HCT116 (cell line): ENCODE measurements around the gene ALDH3B1. TPM values are rescaled to one million over a fixed set of nuclear protein-coding genes. Genes with fewer than 3 reads are reported as not detected.

Source experiments
- ATAC-seq: fragments of 200-7000 bp; cut with Tn5 transposase; 2 replicates; pipeline ENCODE4 v1.9.1; 2020; ENCODE audit warnings: mild to moderate bottlenecking, moderate library complexity
- BruUV-seq: library from RNA; stranded (reverse); fragments of 400-500 nt; replicated peaks from 2 replicates; lab custom pipeline; 2021; lab: Mats Ljungman, UMichigan
- CTCF ChIA-PET: fragments of 300-600 bp; sonication (Branson Sonifier 250); formaldehyde crosslinking; loops from one replicate; lab custom pipeline; 2021; ENCODE audit warnings: antibody characterized with exemption; lab: Charles Lee
- POLR2A ChIA-PET: fragments of 300-600, 350-600 bp; sonication (Branson Sonifier 250); formaldehyde crosslinking; loops from one replicate; lab custom pipeline; 2021; ENCODE audit warnings: antibody characterized with exemption; lab: Charles Lee
- RAD21 ChIA-PET, 2 experiments: fragments of 300-600 bp; sonication (Branson Sonifier 250); formaldehyde crosslinking; loops; one replicate each; lab custom pipeline; 2023; ENCODE audit warnings: low total read pairs in 2 of 2; ENCODE audit not compliant: uncharacterized antibody in 2 of 2, unreplicated experiment in 2 of 2, low non-redundant PET in 1 of 2; lab: Charles Lee
- DNase-seq: peaks from one replicate; pipeline ENCODE4 v3.0.0-alpha.2; 2010; ENCODE audit warnings: low read depth, low spot score
- H2AFZ ChIP-seq: fragments of 200-600 bp; shearing (Covaris generic), sonication (generic); 2 replicates; pipeline ENCODE4 v1.6.1; 2017; ENCODE audit warnings: low read depth, mixed run types, mixed read lengths, antibody characterized with exemption, low read length; ENCODE audit not compliant: poor library complexity, severe bottlenecking
- H3K27ac ChIP-seq: 2 replicates; pipeline ENCODE4 v1.5.1; 2012; ENCODE audit warnings: low read depth, low read length
- H3K27me3 ChIP-seq: fragments of 200-600 bp; sonication (generic); 2 replicates; pipeline ENCODE4 v1.6.1; 2016; ENCODE audit warnings: mixed run types, low read length, mixed read lengths; ENCODE audit not compliant: insufficient read depth
- H3K36me3 ChIP-seq, 2 experiments: fragments of 200-500 bp in 1 of 2; fragments of 200-600 bp in 1 of 2; sonication (Bioruptor generic) in 1 of 2; sonication (generic) in 1 of 2; 2 replicates each; pipeline versions ENCODE4 v1.5.1 to v1.6.1; 2014 to 2016; ENCODE audit warnings: low read length in 2 of 2, inconsistent platforms in 1 of 2, mixed read lengths in 1 of 2, mixed run types in 1 of 2; ENCODE audit not compliant: insufficient read depth in 2 of 2, control insufficient read depth in 1 of 2
- H3K4me1 ChIP-seq, 2 experiments: fragments of 200-600 bp in 1 of 2; sonication (generic) in 1 of 2; 2 replicates each; pipeline versions ENCODE4 v1.5.1 to v1.6.1; 2012 to 2017; ENCODE audit warnings: low read length in 2 of 2, inconsistent platforms in 1 of 2, mild to moderate bottlenecking in 1 of 2, mixed read lengths in 1 of 2, mixed run types in 1 of 2, moderate library complexity in 1 of 2; ENCODE audit not compliant: insufficient read depth in 2 of 2, control insufficient read depth in 1 of 2
- H3K4me2 ChIP-seq: fragments of 200-600 bp; sonication (generic); 2 replicates; pipeline ENCODE4 v1.6.1; 2017; ENCODE audit warnings: mixed run types, low read length, mixed read lengths
- H3K4me3 ChIP-seq, 2 experiments: fragments of 200-600 bp in 1 of 2; sonication (generic) in 1 of 2; replicated peaks in 1 of 2; 2 replicates each; pipeline ENCODE4 v1.5.1; 2011 to 2016; ENCODE audit warnings: low read length in 2 of 2, control low read depth in 1 of 2, low read depth in 1 of 2, mild to moderate bottlenecking in 1 of 2, mixed read lengths in 1 of 2, mixed run types in 1 of 2
- H3K79me2 ChIP-seq: fragments of 200-600 bp; sonication (generic); 2 replicates; pipeline ENCODE4 v1.6.1; 2017; ENCODE audit warnings: mild to moderate bottlenecking, mixed run types, low read length, moderate library complexity, mixed read lengths; ENCODE audit not compliant: insufficient read depth
- H3K9ac ChIP-seq: fragments of 200-600 bp; sonication (generic); 2 replicates; pipeline ENCODE4 v1.6.1; 2016; ENCODE audit warnings: low read length, mixed read lengths
- H3K9me2 ChIP-seq: fragments of 200-600 bp; sonication (generic), shearing (Covaris generic); 2 replicates; pipeline ENCODE4 v1.6.1; 2017; ENCODE audit warnings: mixed run types, mild to moderate bottlenecking, moderate library complexity; ENCODE audit not compliant: insufficient read depth
- H3K9me3 ChIP-seq, 2 experiments: fragments of 200-500 bp in 1 of 2; fragments of 200-600 bp in 1 of 2; sonication (Bioruptor generic) in 1 of 2; sonication (generic) in 1 of 2; 2 replicates each; pipeline ENCODE4 v1.6.1; 2014 to 2017; ENCODE audit warnings: low read length in 2 of 2, mixed read lengths in 2 of 2, inconsistent platforms in 1 of 2, low read depth in 1 of 2, mild to moderate bottlenecking in 1 of 2, mixed run types in 1 of 2, moderate library complexity in 1 of 2; ENCODE audit not compliant: control insufficient read depth in 1 of 2, insufficient read depth in 1 of 2
- H4K20me1 ChIP-seq: fragments of 200-600 bp; sonication (generic), shearing (Covaris generic); 2 replicates; pipeline ENCODE4 v1.6.1; 2017; ENCODE audit warnings: mixed run types, mild to moderate bottlenecking, moderate library complexity; ENCODE audit not compliant: insufficient read depth
- CBX3 ChIP-seq: IDR thresholded peaks from 2 replicates; pipeline ENCODE4 v1.6.1; 2012; ENCODE audit warnings: low read depth
- CTCF ChIP-seq, 3 experiments: fragments of 200-600 bp in 1 of 3; sonication (generic) in 1 of 3; IDR thresholded peaks in 2 of 3; conservative IDR thresholded peaks in 1 of 3; 2 replicates each; pipeline ENCODE4 v1.5.1; 2012 to 2017; ENCODE audit warnings: low read depth in 2 of 3, low read length in 2 of 3, antibody characterized with exemption in 1 of 3, borderline replicate concordance in 1 of 3, control low read depth in 1 of 3, mild to moderate bottlenecking in 1 of 3, mixed read lengths in 1 of 3, mixed run types in 1 of 3, moderate library complexity in 1 of 3; ENCODE audit not compliant: insufficient read depth in 1 of 3
- EGR1 ChIP-seq: IDR thresholded peaks from 2 replicates; pipeline ENCODE4 v1.6.1; 2012; ENCODE audit warnings: low read depth
- ELF1 ChIP-seq: IDR thresholded peaks from 2 replicates; pipeline ENCODE4 v1.6.1; 2012; ENCODE audit warnings: low read depth, borderline replicate concordance
- EZH2 ChIP-seq: fragments of 200-600 bp; sonication (generic); IDR thresholded peaks from 2 replicates; pipeline ENCODE4 v1.6.1; 2017; ENCODE audit warnings: antibody characterized with exemption, mixed run types
- EZH2phosphoT487 ChIP-seq: fragments of 200-600 bp; IDR thresholded peaks from 2 replicates; pipeline ENCODE4 v1.6.1; 2018; ENCODE audit warnings: antibody characterized with exemption, borderline replicate concordance
- FOSL1 ChIP-seq: IDR thresholded peaks from 2 replicates; pipeline ENCODE4 v1.6.1; 2012; ENCODE audit warnings: low read depth
- JUND ChIP-seq: IDR thresholded peaks from 2 replicates; pipeline ENCODE4 v1.6.1; 2012
- MAX ChIP-seq: IDR thresholded peaks from 2 replicates; pipeline ENCODE4 v1.6.1; 2012
- RAD21 ChIP-seq: IDR thresholded peaks from 2 replicates; pipeline ENCODE4 v1.6.1; 2012; ENCODE audit warnings: low read depth, mild to moderate bottlenecking
- REST ChIP-seq: IDR thresholded peaks from 2 replicates; pipeline ENCODE4 v1.6.1; 2012; ENCODE audit warnings: low read depth
- SIN3A ChIP-seq: IDR thresholded peaks from 2 replicates; pipeline ENCODE4 v1.6.1; 2012; ENCODE audit warnings: low read depth
- SP1 ChIP-seq: IDR thresholded peaks from 2 replicates; pipeline ENCODE4 v1.6.1; 2012; ENCODE audit warnings: low read depth
- TCF7L2 ChIP-seq: IDR thresholded peaks from 2 replicates; pipeline ENCODE4 v1.7.0; 2011; ENCODE audit warnings: borderline replicate concordance, inconsistent platforms; ENCODE audit not compliant: insufficient read depth, insufficient read length; ENCODE audit errors: extremely low read depth
- YY1 ChIP-seq: IDR thresholded peaks from 2 replicates; pipeline ENCODE4 v1.6.1; 2011; ENCODE audit warnings: low read length, low read depth, moderate library complexity, mild to moderate bottlenecking; ENCODE audit not compliant: insufficient replicate concordance; ENCODE audit errors: extremely low read depth
- ZFX ChIP-seq: fragments of 450-650 bp; IDR thresholded peaks from 2 replicates; pipeline ENCODE4 v1.6.1; 2017
- ZNF274 ChIP-seq: fragments of 200-500 bp; sonication (Bioruptor generic); IDR thresholded peaks from 2 replicates; pipeline ENCODE4 v1.6.1; 2014; ENCODE audit warnings: mild to moderate bottlenecking, low read depth, low read length, inconsistent platforms
- intact Hi-C: fragments of 100-400 bp; cut with micrococcal nuclease; formaldehyde crosslinking; loops from 2 replicates; pipeline ENCODE4 v1.10.0; 2022
- total RNA-seq: library from RNA; stranded (reverse); gene quantifications from one replicate; pipeline ENCODE4 v1.2.1, GENCODE V29; 2021; ENCODE audit not compliant: unreplicated experiment
- TF ChIP-seq, protein P1 (sequence below): IDR thresholded peaks from 2 replicates; pipeline ENCODE4 v1.6.1; 2012
- TF ChIP-seq, protein P2 (sequence below): IDR thresholded peaks from 2 replicates; pipeline ENCODE4 v1.6.1; 2011; ENCODE audit warnings: mild to moderate bottlenecking, low read length, moderate library complexity; ENCODE audit not compliant: insufficient replicate concordance; ENCODE audit errors: extremely low read depth

ALDH3B1 gene
- total RNA-seq, 1 experiment from 2014 or later: 25.5 TPM

- CTCF ChIA-PET: no interaction called here
Observed at GRCh38 chr11:68047437-68048290, 37.5 kb downstream of the ALDH3B1 start.

More at GRCh38 chr11:68047437-68048290, 37.5 kb downstream of the ALDH3B1 start:
- ChIA-PET POLR2A (no interaction called here), RAD21 (no interaction called here)
- intact Hi-C loops: no loop called here
- no peaks in the 10 kb centered on the region for H3K9me2 ChIP-seq
- no peaks in the 10 kb centered on the region for H3K4me1 ChIP-seq
- H3K27ac ChIP-seq: no peak overlapping the region
- no peak overlapping the region for H2AFZ ChIP-seq
- TF ChIP-seq ZNF274 (no peak), SP1 (no peak), SIN3A (no peak), EGR1 (no peak), ZFX (no peak), RAD21 (no peak), CTCF (IDR thresholded peaks at IDR 0.05 in 2 of 3, conservative IDR thresholded peaks at IDR 0.05 in 1 of 3; ENCODE audit: borderline replicate concordance in 1 of 3, insufficient read depth in 1 of 3, low read depth in 2 of 3, low read length in 2 of 3) (no peak), TCF7L2 (no peak), FOSL1 (no peak), ELF1 (no peak), CBX3 (no peak), MAX (no peak), YY1 (no peak), JUND (no peak), EZH2phosphoT487 (no peak), REST (no peak), EZH2 (no peak)
- TF ChIP-seq, protein P1, sequence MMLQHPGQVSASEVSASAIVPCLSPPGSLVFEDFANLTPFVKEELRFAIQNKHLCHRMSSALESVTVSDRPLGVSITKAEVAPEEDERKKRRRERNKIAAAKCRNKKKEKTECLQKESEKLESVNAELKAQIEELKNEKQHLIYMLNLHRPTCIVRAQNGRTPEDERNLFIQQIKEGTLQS: no peak
- TF ChIP-seq, protein P2, sequence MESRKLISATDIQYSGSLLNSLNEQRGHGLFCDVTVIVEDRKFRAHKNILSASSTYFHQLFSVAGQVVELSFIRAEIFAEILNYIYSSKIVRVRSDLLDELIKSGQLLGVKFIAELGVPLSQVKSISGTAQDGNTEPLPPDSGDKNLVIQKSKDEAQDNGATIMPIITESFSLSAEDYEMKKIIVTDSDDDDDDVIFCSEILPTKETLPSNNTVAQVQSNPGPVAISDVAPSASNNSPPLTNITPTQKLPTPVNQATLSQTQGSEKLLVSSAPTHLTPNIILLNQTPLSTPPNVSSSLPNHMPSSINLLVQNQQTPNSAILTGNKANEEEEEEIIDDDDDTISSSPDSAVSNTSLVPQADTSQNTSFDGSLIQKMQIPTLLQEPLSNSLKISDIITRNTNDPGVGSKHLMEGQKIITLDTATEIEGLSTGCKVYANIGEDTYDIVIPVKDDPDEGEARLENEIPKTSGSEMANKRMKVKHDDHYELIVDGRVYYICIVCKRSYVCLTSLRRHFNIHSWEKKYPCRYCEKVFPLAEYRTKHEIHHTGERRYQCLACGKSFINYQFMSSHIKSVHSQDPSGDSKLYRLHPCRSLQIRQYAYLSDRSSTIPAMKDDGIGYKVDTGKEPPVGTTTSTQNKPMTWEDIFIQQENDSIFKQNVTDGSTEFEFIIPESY: no peak
- H4K20me1 ChIP-seq: no peaks in the 10 kb centered on the region
- no peak overlapping the region for H3K4me2 ChIP-seq
- DNase-seq: no peak
- no peaks in the 10 kb centered on the region for H3K79me2 ChIP-seq
- no peaks in the 10 kb centered on the region; a peak in 1 of 4 replicates for H3K36me3 ChIP-seq
- no TSS peak for BruUV-seq
- no peak overlapping the region for H3K9ac ChIP-seq
- no peaks in the 10 kb centered on the region for H3K9me3 ChIP-seq
- no peaks in the 10 kb centered on the region for H3K27me3 ChIP-seq
- ATAC-seq: no peak
- no peak overlapping the region for H3K4me3 ChIP-seq
